DOHH2 (cell line): ENCODE data around the gene PPFIA1.

Source experiments
- H3F3A ChIP-seq: fragments of 200-600 bp; sonication (generic), shearing (Covaris generic); 2 replicates; pipeline ENCODE4 v1.6.0; 2016; ENCODE audit warnings: antibody characterized with exemption, mild to moderate bottlenecking; ENCODE audit not compliant: control insufficient read depth, insufficient read depth
- H3K27ac ChIP-seq: fragments of 200-600 bp; sonication (generic); 2 replicates; pipeline ENCODE4 v1.5.1; 2014; ENCODE audit warnings: low read depth, mild to moderate bottlenecking, low read length, moderate library complexity
- H3K27me3 ChIP-seq: fragments of 200-600 bp; sonication (generic); 2 replicates; pipeline ENCODE4 v1.6.1; 2014; ENCODE audit warnings: mild to moderate bottlenecking, low read length, mixed read lengths; ENCODE audit not compliant: control insufficient read depth
- H3K36me3 ChIP-seq: fragments of 200-600 bp; sonication (generic); 2 replicates; pipeline ENCODE4 v1.6.1; 2014; ENCODE audit warnings: mild to moderate bottlenecking, low read length, moderate library complexity, mixed read lengths; ENCODE audit not compliant: control insufficient read depth
- H3K4me1 ChIP-seq: fragments of 200-600 bp; sonication (generic); 2 replicates; pipeline ENCODE4 v1.6.1; 2014; ENCODE audit warnings: mild to moderate bottlenecking, low read length, mixed read lengths; ENCODE audit not compliant: control insufficient read depth
- H3K4me2 ChIP-seq: fragments of 200-600 bp; sonication (generic); 2 replicates; pipeline ENCODE4 v1.6.0; 2014; ENCODE audit warnings: mild to moderate bottlenecking, low read length, moderate library complexity
- H3K4me3 ChIP-seq: fragments of 200-600 bp; sonication (generic); 2 replicates; pipeline ENCODE4 v1.5.1; 2014; ENCODE audit warnings: mild to moderate bottlenecking, low read length, mixed read lengths
- H3K79me2 ChIP-seq: fragments of 200-600 bp; sonication (generic); 2 replicates; pipeline ENCODE4 v1.6.1; 2014; ENCODE audit warnings: mild to moderate bottlenecking, low read length, mixed read lengths; ENCODE audit not compliant: control insufficient read depth
- H3K9me2 ChIP-seq: fragments of 200-600 bp; sonication (generic); replicated peaks from 2 replicates; pipeline ENCODE4 v1.6.1; 2014; ENCODE audit warnings: mild to moderate bottlenecking, low read length, mixed read lengths; ENCODE audit not compliant: control insufficient read depth
- H3K9me3 ChIP-seq: fragments of 200-600 bp; sonication (generic); 2 replicates; pipeline ENCODE4 v1.6.1; 2014; ENCODE audit warnings: antibody characterized with exemption, low read length, mixed read lengths; ENCODE audit not compliant: control insufficient read depth, insufficient read depth
- H4K20me1 ChIP-seq: fragments of 200-600 bp; sonication (generic); 2 replicates; pipeline ENCODE4 v1.6.0; 2014; ENCODE audit warnings: low read depth, mild to moderate bottlenecking, antibody characterized with exemption, low read length, moderate library complexity; ENCODE audit not compliant: control insufficient read depth, insufficient read depth
- CTCF ChIP-seq: fragments of 200-600 bp; sonication (generic); IDR thresholded peaks from one replicate; pipeline ENCODE4 v1.5.1; 2014; ENCODE audit warnings: antibody characterized with exemption, mild to moderate bottlenecking, low read depth, low read length; ENCODE audit not compliant: poor library complexity, severe bottlenecking
- EZH2phosphoT487 ChIP-seq: fragments of 200-600 bp; sonication (generic); IDR thresholded peaks from 2 replicates; pipeline ENCODE4 v1.6.1; 2017; ENCODE audit warnings: borderline replicate concordance, mild to moderate bottlenecking, antibody characterized with exemption, low read length, moderate library complexity, mixed read lengths

The PPFIA1 gene

DNA sequence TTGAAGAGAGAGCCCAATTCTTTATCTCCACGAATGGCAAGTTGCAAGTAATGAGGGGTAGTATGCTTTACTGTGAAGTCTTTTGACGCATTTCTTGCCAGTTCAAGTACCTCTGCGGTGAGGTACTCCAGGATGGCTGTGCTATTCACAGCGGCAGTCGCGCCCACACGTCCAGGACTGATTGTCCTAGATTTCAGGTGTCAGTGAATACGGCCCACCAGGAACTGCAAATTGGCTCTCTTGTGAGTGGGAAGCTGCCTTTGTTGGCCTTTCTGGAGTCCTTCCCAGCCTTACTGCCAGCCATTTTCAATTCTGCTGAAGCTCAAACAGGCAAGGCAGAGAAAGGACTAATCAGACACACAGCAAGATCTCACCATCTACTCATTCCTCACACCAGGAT is 8.5 kb downstream of the PPFIA1 start:
- Histone ChIP-seq H3K9me3 (no peaks in the 10 kb centered on the region), H3K4me1 (no peaks in the 10 kb centered on the region), H3K36me3 (peaks cover 63% of the 10 kb centered on the region), H3K27ac (no peak overlapping the region), H3K27me3 (no peaks in the 10 kb centered on the region), H3K79me2 (peaks cover 56% of the 10 kb centered on the region), H3F3A (no peaks in the 10 kb centered on the region), H3K4me3 (no peak overlapping the region), H3K4me2 (no peak overlapping the region), H4K20me1 (no peaks in the 10 kb centered on the region), H3K9me2 (no peaks in the 10 kb centered on the region)
- TF ChIP-seq CTCF (no peak), EZH2phosphoT487 (no peak)

DNA sequence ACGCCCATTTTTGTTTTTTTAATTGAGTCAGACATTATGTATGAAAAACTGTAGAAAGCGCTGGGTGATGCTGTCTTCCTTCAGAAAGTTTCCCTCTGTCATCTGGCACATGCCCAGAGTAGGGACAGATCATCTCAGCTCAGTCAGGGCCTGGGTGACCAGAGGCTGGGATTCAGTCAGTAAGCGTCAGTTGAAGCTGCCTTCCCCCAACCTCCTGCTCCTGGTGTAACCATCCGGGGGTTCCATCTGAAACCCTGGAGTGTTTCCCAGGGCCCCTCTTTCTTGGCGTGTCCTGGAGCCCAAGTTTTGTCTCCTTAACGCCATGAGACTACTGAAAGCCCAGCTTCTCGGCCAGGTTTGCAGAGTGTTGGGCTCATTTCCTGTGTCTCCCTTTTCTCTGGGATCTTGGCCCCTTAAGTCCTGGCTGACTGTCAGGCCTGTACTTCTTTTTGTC is 10.7 kb downstream of the PPFIA1 start:
- TF ChIP-seq CTCF, result no peak
- no peak for TF ChIP-seq EZH2phosphoT487
- Histone ChIP-seq H3K4me3 (no peak overlapping the region), H3K4me2 (no peak overlapping the region), H3K27me3 (no peaks in the 10 kb centered on the region), H3K27ac (no peak overlapping the region), H3F3A (no peaks in the 10 kb centered on the region), H3K4me1 (no peaks in the 10 kb centered on the region), H3K79me2 (peaks cover 35% of the 10 kb centered on the region), H4K20me1 (no peaks in the 10 kb centered on the region), H3K9me3 (no peaks in the 10 kb centered on the region), H3K36me3 (peaks cover 54% of the 10 kb centered on the region), H3K9me2 (no peaks in the 10 kb centered on the region)

DNA sequence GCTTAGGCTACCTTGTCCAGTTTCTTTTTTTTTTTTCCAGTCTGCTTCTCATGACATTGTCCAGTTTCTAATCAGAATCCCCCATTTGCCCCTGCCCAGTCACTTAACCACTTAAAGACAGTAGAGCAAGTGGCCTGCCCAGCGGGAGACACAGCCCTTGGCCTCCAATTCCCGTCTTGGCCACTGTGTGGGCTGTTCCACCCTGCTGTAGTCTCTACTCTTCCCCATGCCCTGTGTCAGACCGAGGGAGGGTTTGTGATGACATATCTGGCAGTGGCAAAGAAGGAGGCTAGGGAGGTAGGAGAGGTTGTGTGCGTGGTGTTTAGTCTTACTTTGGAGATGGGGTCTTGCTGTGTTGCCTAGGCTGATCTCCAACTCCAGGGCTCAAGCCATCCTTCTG is 11.5 kb downstream of the PPFIA1 start:
- H3K36me3 ChIP-seq, result peaks cover 55% of the 10 kb centered on the region

More for the DNA sequence above, 11.5 kb downstream of the PPFIA1 start:
- H3K4me2 ChIP-seq, result no peak overlapping the region
- H3K9me2 ChIP-seq, result no peaks in the 10 kb centered on the region
- H3K4me3 ChIP-seq, result no peak overlapping the region
- H3K27ac ChIP-seq, result no peak overlapping the region
- no peaks in the 10 kb centered on the region for H3K9me3 ChIP-seq
- no peaks in the 10 kb centered on the region for H4K20me1 ChIP-seq
- no peaks in the 10 kb centered on the region for H3F3A ChIP-seq
- no peak for TF ChIP-seq CTCF
- no peak for TF ChIP-seq EZH2phosphoT487
- peaks cover 30% of the 10 kb centered on the region for H3K79me2 ChIP-seq
- no peaks in the 10 kb centered on the region for H3K4me1 ChIP-seq
- no peaks in the 10 kb centered on the region for H3K27me3 ChIP-seq
